OCI-M2 (cell line): ENCODE measurements around the gene MAPKAPK2.
"Not testable (repeated sequence)": the region's sequence is repeated elsewhere in the genome, so short reads cannot be mapped to it uniquely, and the experiment has no call there.

Experiments
- DNase-seq: peaks from one replicate; lab custom pipeline; 2025; ENCODE audit not compliant: unreplicated experiment; lab: John Stamatoyannopoulos, UW

The MAPKAPK2 gene

GRCh38 chr1:206684478-206685333 lies at the start of gene MAPKAPK2:
TSS of gene MAPKAPK2 (plus strand) at chr1:206684905. CDS start at chr1:206685230, 325 bp downstream.
- no peak for DNase-seq

GRCh38 chr1:206635080-206635977 lies 49.4 kb upstream of the MAPKAPK2 start, which contains the start of gene DYRK3:
TSS of gene DYRK3 (plus strand) at chr1:206635536. CDS start at chr1:206635704, 168 bp downstream.
- peak; percentile 30 for DNase-seq

GRCh38 chr1:206635978-206636345 lies 48.7 kb upstream of the MAPKAPK2 start:
- DNase-seq = no peak

- DNase-seq = no peak
Measured at GRCh38 chr1:206636671-206637070, 48.0 kb upstream of the MAPKAPK2 start.

- no peak for DNase-seq
Measured at GRCh38 chr1:206637605-206638004, 47.1 kb upstream of the MAPKAPK2 start.

GRCh38 chr1:206642074-206642473 lies 42.6 kb upstream of the MAPKAPK2 start:
- not testable (repeated sequence) for DNase-seq

GRCh38 chr1:206643118-206643698 lies 41.5 kb upstream of the MAPKAPK2 start:
- DNase-seq = no peak

- no peak for DNase-seq
Measured at GRCh38 chr1:206646504-206646903, 38.2 kb upstream of the MAPKAPK2 start.

GRCh38 chr1:206647224-206647623 lies 37.5 kb upstream of the MAPKAPK2 start:
- no peak for DNase-seq

GRCh38 chr1:206649261-206649921 lies 35.3 kb upstream of the MAPKAPK2 start:
- no peak for DNase-seq

GRCh38 chr1:206651014-206651413 lies 33.7 kb upstream of the MAPKAPK2 start:
- no peak for DNase-seq

- DNase-seq = peak; percentile 22
Measured at GRCh38 chr1:206651958-206652890, 32.5 kb upstream of the MAPKAPK2 start.

- DNase-seq = no peak
Measured at GRCh38 chr1:206653715-206654459, 30.8 kb upstream of the MAPKAPK2 start.

- DNase-seq = no peak
Measured at GRCh38 chr1:206654828-206655227, 29.9 kb upstream of the MAPKAPK2 start.

GRCh38 chr1:206655471-206655882 lies 29.2 kb upstream of the MAPKAPK2 start:
- no peak for DNase-seq

- DNase-seq = no peak
Measured at GRCh38 chr1:206656936-206657335, 27.8 kb upstream of the MAPKAPK2 start.

GRCh38 chr1:206657751-206658150 lies 27.0 kb upstream of the MAPKAPK2 start:
- DNase-seq = no peak

- DNase-seq = no peak
Measured at GRCh38 chr1:206658264-206658980, 26.3 kb upstream of the MAPKAPK2 start.

- DNase-seq = no peak
Measured at GRCh38 chr1:206658981-206659273, 25.8 kb upstream of the MAPKAPK2 start.
